ENCODE measurements around the gene FIBP.

DNA sequence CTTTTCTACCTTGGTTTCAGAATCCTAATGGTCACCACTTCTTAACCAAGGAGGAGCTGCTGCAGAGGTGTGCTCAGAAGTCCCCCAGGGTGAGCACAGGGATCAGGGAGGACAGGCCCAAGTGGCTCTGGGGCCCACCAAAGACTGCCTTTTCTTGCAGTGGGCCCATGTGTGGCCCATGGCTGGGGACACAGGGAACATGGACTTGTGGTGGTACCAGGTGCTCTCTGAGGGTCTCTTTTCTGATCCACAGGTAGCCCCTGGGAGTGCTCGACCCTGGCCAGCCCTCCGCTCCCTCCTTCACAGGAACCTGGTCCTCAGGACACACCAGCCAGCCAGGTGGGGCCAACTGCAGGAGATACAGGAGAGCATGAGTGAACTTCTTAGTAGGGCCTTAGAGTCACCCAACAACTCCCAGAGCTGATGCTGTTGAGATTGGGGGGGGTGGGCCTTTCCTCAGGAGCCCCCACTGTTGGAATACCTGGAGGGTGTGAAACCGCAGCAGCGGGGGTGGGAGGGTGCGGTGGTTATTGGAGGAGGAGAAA is 26.0 kb downstream of the FIBP start:
- TF ChIP-seq POLR2AphosphoS5 (IDR thresholded peaks at IDR 0.05) (no peak), POLR2A (IDR thresholded peaks at IDR 0.05) (no peak)
